T-cell (primary cell): ENCODE measurements around the gene WDR81. TPM values are rescaled to one million over a fixed set of nuclear protein-coding genes. Genes with fewer than 3 reads are reported as not detected.

Source experiments
- ATAC-seq, 4 experiments: fragments of 200-7000 bp in 3 of 4; fragments of 150-1000 bp in 1 of 4; cut with Tn5 transposase; replicated peaks in 1 of 4; 1 replicate in 3 of 4; 2 replicates in 1 of 4; pipeline ENCODE4 v1.10.0; 2021; ENCODE audit warnings: moderate library complexity in 3 of 4, mild to moderate bottlenecking in 2 of 4, moderate number of reproducible peaks in 1 of 4
- CTCF ChIA-PET, 2 donors: fragments of 300-600 bp; sonication (Branson Sonifier 250); formaldehyde crosslinking; loops; one replicate each; lab custom pipeline; 2022; ENCODE audit warnings: antibody characterized with exemption in 2 of 2; lab: Charles Lee
- POLR2A ChIA-PET, 2 donors: fragments of 300-600 bp; sonication (Branson Sonifier 250); formaldehyde crosslinking; loops; one replicate each; lab custom pipeline; 2022; ENCODE audit warnings: antibody characterized with exemption in 2 of 2; lab: Charles Lee
- DNase-seq, 35 experiments: peaks; one replicate each; pipeline versions ENCODE4 v3.0.0 to v3.0.0-alpha.2; 2013 to 2023
- H3K27ac ChIP-seq: one replicate; pipeline ENCODE4 v1.5.1; 2013; ENCODE audit warnings: low read length
- H3K27me3 ChIP-seq, 2 experiments: replicated peaks in 1 of 2; 1 replicate in 1 of 2; 2 replicates in 1 of 2; pipeline versions ENCODE4 v1.6.1 to v1.7.0; 2013; ENCODE audit warnings: low read length in 1 of 2, mixed read lengths in 1 of 2; ENCODE audit not compliant: control insufficient read depth in 2 of 2, insufficient read depth in 2 of 2; ENCODE audit errors: extremely low read depth in 1 of 2
- H3K36me3 ChIP-seq, 2 donors: 1 replicate in 1 of 2; 2 replicates in 1 of 2; pipeline versions ENCODE4 v1.6.1 to v1.7.0; 2013; ENCODE audit warnings: low read length in 1 of 2; ENCODE audit not compliant: control insufficient read depth in 2 of 2, insufficient read depth in 1 of 2; ENCODE audit errors: extremely low read depth in 1 of 2
- H3K4me1 ChIP-seq, 2 experiments: 1 replicate in 1 of 2; 2 replicates in 1 of 2; pipeline versions ENCODE4 v1.6.1 to v1.7.0; 2013; ENCODE audit warnings: low read length in 2 of 2, mixed read lengths in 1 of 2; ENCODE audit not compliant: insufficient read depth in 2 of 2, control insufficient read depth in 1 of 2; ENCODE audit errors: extremely low read depth in 1 of 2
- H3K4me3 ChIP-seq, 2 donors: 1 replicate in 1 of 2; 2 replicates in 1 of 2; pipeline versions ENCODE4 v1.5.1 to v1.7.0; 2013; ENCODE audit warnings: mild to moderate bottlenecking in 2 of 2, low read length in 1 of 2, moderate library complexity in 1 of 2; ENCODE audit not compliant: control insufficient read depth in 1 of 2; ENCODE audit errors: extremely low read depth in 1 of 2
- H3K9me3 ChIP-seq: 2 replicates; pipeline ENCODE4 v1.7.0; 2013
- H3K27ac Mint-ChIP-seq, 2 donors: one replicate each; pipeline ENCODE4 v1.8.0; 2020 to 2021; ENCODE audit warnings: mild to moderate bottlenecking in 2 of 2, mixed read lengths in 2 of 2
- H3K27me3 Mint-ChIP-seq, 2 donors: one replicate each; pipeline ENCODE4 v1.8.0; 2021 to 2022; ENCODE audit warnings: mixed read lengths in 2 of 2
- H3K36me3 Mint-ChIP-seq: one replicate; pipeline ENCODE4 v1.8.0; 2021; ENCODE audit warnings: mixed read lengths
- H3K4me1 Mint-ChIP-seq, 3 donors: one replicate each; pipeline ENCODE4 v1.8.0; 2020 to 2022; ENCODE audit warnings: mixed read lengths in 3 of 3, mild to moderate bottlenecking in 1 of 3
- H3K4me3 Mint-ChIP-seq, 3 donors: one replicate each; pipeline ENCODE4 v1.8.0; 2020 to 2022; ENCODE audit warnings: mild to moderate bottlenecking in 3 of 3, mixed read lengths in 3 of 3, moderate library complexity in 3 of 3
- H3K9me3 Mint-ChIP-seq, 3 donors: one replicate each; pipeline ENCODE4 v1.8.0; 2020 to 2022; ENCODE audit warnings: mixed read lengths in 3 of 3
- WGBS: methylation state at CpG from one replicate; pipeline ENCODE4 v1.1.5; 2013; ENCODE audit warnings: missing lambda C conversion rate; ENCODE audit not compliant: insufficient coverage; 5-methylcytosine and 5-hydroxymethylcytosine counted together
- total RNA-seq, 35 experiments: library from RNA in 6 of 35; stranded (reverse) in 6 of 35; fragments of 120-200 nt in 1 of 35; gene quantifications; one replicate each; pipeline versions ENCODE4 v1.2.1 to v1.2.4 and lab custom pipeline; 2013 to 2026

The WDR81 gene
- total RNA-seq, 5 donors from 2014 or later (not counting 1 experiment from before 2014, with no cell fraction given) = 41.4 to 76.0 (median 63.1) TPM

- peaks cover 10% of the 10 kb centered on the region for H3K36me3 Mint-ChIP-seq
- 33% methylated on average over 3 of the region's 14 CpGs for WGBS
- Histone ChIP-seq H3K27me3 (peaks cover 4 to 61% of the 10 kb centered on the region in 2 experiments), H3K9me3 (no peaks in the 10 kb centered on the region), H3K27ac (peak overlapping the region; percentile 23), H3K4me1 (peaks cover 14 to 59% of the 10 kb centered on the region in 2 experiments), H3K4me3 (peak overlapping the region; percentile 53 to 67), H3K36me3 (peaks cover 0 to 12% of the 10 kb centered on the region in 2 donors)
- peak overlapping the region; percentile 66 to 67 for H3K27ac Mint-ChIP-seq
- H3K4me3 Mint-ChIP-seq = peak overlapping the region; percentile 64 to 77 (median 68)
- peaks cover 19 to 43% (median 25%) of the 10 kb centered on the region in 3 donors for H3K4me1 Mint-ChIP-seq
- peaks cover 0 to 18% of the 10 kb centered on the region in 2 donors for H3K27me3 Mint-ChIP-seq
- ATAC-seq (peak in 1 of 4 experiments; percentile 17), DNase-seq (peak in 2 of 35 experiments; percentile 28 to 38)
- H3K9me3 Mint-ChIP-seq = no peaks in the 10 kb centered on the region
- POLR2A ChIA-PET = no interaction called here
- CTCF ChIA-PET = no interaction called here
Observed at GRCh38 chr17:1710807-1711553, 13.5 kb upstream of the WDR81 start.

GRCh38 chr17:1711804-1712203 is 12.7 kb upstream of the WDR81 start:
- Histone ChIP-seq H3K4me3 (no peak overlapping the region), H3K27ac (no peak overlapping the region), H3K9me3 (no peaks in the 10 kb centered on the region), H3K27me3 (peaks cover 4 to 60% of the 10 kb centered on the region in 2 experiments), H3K36me3 (peaks cover 0 to 12% of the 10 kb centered on the region in 2 donors), H3K4me1 (peaks cover 16 to 63% of the 10 kb centered on the region in 2 experiments)
- Mint-ChIP-seq H3K9me3 (no peaks in the 10 kb centered on the region), H3K4me1 (peaks cover 27 to 47% (median 28%) of the 10 kb centered on the region in 3 donors), H3K27me3 (peaks cover 0 to 16% of the 10 kb centered on the region in 2 donors), H3K27ac (peak overlapping the region in 1 of 2 donors; percentile 24), H3K36me3 (peaks cover 10% of the 10 kb centered on the region), H3K4me3 (peak overlapping the region in 1 of 3 donors; percentile 77)
- POLR2A ChIA-PET = interaction anchor here in 1 of 2 donors (0.6 kb wide), 1 partner anchor 101 kb away, joined by 3 read pairs; no protein-coding TSS in a partner anchor
- CTCF ChIA-PET = no interaction called here
- WGBS = no CpG with 5 or more reads among the region's 4 CpGs
- no peak for ATAC-seq
- no peak for DNase-seq

- no peak for DNase-seq
- Histone ChIP-seq H3K4me1 (peaks cover 18 to 67% of the 10 kb centered on the region in 2 experiments), H3K36me3 (peaks cover 0 to 12% of the 10 kb centered on the region in 2 donors), H3K4me3 (no peak overlapping the region), H3K9me3 (no peaks in the 10 kb centered on the region), H3K27ac (no peak overlapping the region), H3K27me3 (peaks cover 4 to 60% of the 10 kb centered on the region in 2 experiments)
- no peak for ATAC-seq
- ChIA-PET POLR2A (interaction anchor here in 1 of 2 donors (0.6 kb wide), 1 partner anchor 102 kb away, joined by 3 read pairs; no protein-coding TSS in a partner anchor), CTCF (no interaction called here)
- Mint-ChIP-seq H3K27me3 (peaks cover 0 to 14% of the 10 kb centered on the region in 2 donors), H3K36me3 (peaks cover 10% of the 10 kb centered on the region), H3K4me1 (peaks cover 32 to 49% (median 32%) of the 10 kb centered on the region in 3 donors), H3K9me3 (no peaks in the 10 kb centered on the region), H3K27ac (no peak overlapping the region), H3K4me3 (no peak overlapping the region)
- WGBS = 96% methylated on average over 6 of the region's 8 CpGs
Observed at GRCh38 chr17:1712271-1712670, 12.2 kb upstream of the WDR81 start.

- peaks cover 0 to 12% of the 10 kb centered on the region in 2 donors for H3K36me3 ChIP-seq
- ATAC-seq = no peak
- peak overlapping the region in 2 of 3 donors; percentile 28 to 97 for H3K4me3 Mint-ChIP-seq
- peaks cover 0 to 8% of the 10 kb centered on the region in 2 donors for H3K27me3 Mint-ChIP-seq
- POLR2A ChIA-PET = no interaction called here
- no peak for DNase-seq
- no peaks in the 10 kb centered on the region for H3K9me3 Mint-ChIP-seq
- no peak overlapping the region for H3K27ac Mint-ChIP-seq
- H3K4me3 ChIP-seq = no peak overlapping the region
- WGBS = 89% methylated on average over 3 of the region's 10 CpGs
- H3K9me3 ChIP-seq = no peaks in the 10 kb centered on the region
- H3K4me1 Mint-ChIP-seq = peaks cover 39 to 48% (median 42%) of the 10 kb centered on the region in 3 donors
- peaks cover 10% of the 10 kb centered on the region for H3K36me3 Mint-ChIP-seq
- CTCF ChIA-PET = no interaction called here
- H3K4me1 ChIP-seq = peaks cover 23 to 67% of the 10 kb centered on the region in 2 experiments
- H3K27me3 ChIP-seq = peaks cover 0 to 51% of the 10 kb centered on the region in 2 experiments
- no peak overlapping the region for H3K27ac ChIP-seq
Observed at GRCh38 chr17:1713160-1713877, 11.2 kb upstream of the WDR81 start.

- Histone ChIP-seq H3K4me1 (peaks cover 23 to 64% of the 10 kb centered on the region in 2 experiments), H3K27ac (no peak overlapping the region), H3K9me3 (no peaks in the 10 kb centered on the region), H3K36me3 (peaks cover 0 to 12% of the 10 kb centered on the region in 2 donors), H3K27me3 (peaks cover 0 to 45% of the 10 kb centered on the region in 2 experiments), H3K4me3 (no peak overlapping the region)
- DNase-seq (no peak), ATAC-seq (no peak)
- peaks cover 0 to 5% of the 10 kb centered on the region in 2 donors for H3K27me3 Mint-ChIP-seq
- 67% methylated on average over 9 of the region's 11 CpGs for WGBS
- ChIA-PET POLR2A (no interaction called here), CTCF (no interaction called here)
- peak overlapping the region in 1 of 2 donors; percentile 63 for H3K27ac Mint-ChIP-seq
- peaks cover 10% of the 10 kb centered on the region for H3K36me3 Mint-ChIP-seq
- H3K9me3 Mint-ChIP-seq = no peaks in the 10 kb centered on the region
- H3K4me3 Mint-ChIP-seq = peak overlapping the region; percentile 60 to 97 (median 75)
- H3K4me1 Mint-ChIP-seq = peaks cover 37 to 45% (median 45%) of the 10 kb centered on the region in 3 donors
Observed at GRCh38 chr17:1713878-1714426, 10.6 kb upstream of the WDR81 start.
